D721Med (cell line): Measurements from ENCODE around the gene RGS7.
"Not testable (repeated sequence)": the region's sequence is repeated elsewhere in the genome, so short reads cannot be mapped to it uniquely, and the experiment has no call there.

Source experiments
- DNase-seq: peaks from one replicate; pipeline ENCODE4 v3.0.0; 2011; ENCODE audit warnings: low spot score; ENCODE audit not compliant: insufficient read length
- FAIRE-seq: peaks from 2 replicates; lab custom pipeline; 2011; peaks lifted over from hg19 to GRCh38; lab: Jason Lieb, UNC
- TF ChIP-seq, protein P1 (sequence below): IDR thresholded peaks from 2 replicates; pipeline ENCODE4 v1.5.1; 2012; ENCODE audit warnings: mild to moderate bottlenecking, control low read depth; ENCODE audit not compliant: insufficient read depth; ENCODE audit errors: missing control alignments

The RGS7 gene

DNA sequence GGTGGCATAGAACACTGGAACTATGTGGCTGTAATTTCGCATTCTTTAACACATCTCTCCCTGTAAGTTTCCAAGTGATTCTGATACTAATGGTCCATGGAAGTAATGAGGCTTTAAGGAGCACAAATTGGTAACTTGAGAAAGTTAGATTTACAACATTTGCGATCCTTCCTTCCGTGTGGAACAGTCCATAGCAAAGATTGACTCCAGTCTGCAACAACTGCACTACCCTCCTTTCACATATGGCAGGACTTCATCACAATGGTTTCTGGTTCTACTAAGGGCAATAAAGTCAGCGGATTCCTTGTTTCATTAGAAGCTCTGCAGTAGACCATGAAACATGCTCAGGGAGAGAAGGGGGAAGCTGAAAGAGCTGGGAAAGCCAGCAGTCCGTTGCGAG, 261.2 kb downstream of the RGS7 start:
- FAIRE-seq (peak; percentile 11), DNase-seq (no peak)
- TF ChIP-seq, protein P1, sequence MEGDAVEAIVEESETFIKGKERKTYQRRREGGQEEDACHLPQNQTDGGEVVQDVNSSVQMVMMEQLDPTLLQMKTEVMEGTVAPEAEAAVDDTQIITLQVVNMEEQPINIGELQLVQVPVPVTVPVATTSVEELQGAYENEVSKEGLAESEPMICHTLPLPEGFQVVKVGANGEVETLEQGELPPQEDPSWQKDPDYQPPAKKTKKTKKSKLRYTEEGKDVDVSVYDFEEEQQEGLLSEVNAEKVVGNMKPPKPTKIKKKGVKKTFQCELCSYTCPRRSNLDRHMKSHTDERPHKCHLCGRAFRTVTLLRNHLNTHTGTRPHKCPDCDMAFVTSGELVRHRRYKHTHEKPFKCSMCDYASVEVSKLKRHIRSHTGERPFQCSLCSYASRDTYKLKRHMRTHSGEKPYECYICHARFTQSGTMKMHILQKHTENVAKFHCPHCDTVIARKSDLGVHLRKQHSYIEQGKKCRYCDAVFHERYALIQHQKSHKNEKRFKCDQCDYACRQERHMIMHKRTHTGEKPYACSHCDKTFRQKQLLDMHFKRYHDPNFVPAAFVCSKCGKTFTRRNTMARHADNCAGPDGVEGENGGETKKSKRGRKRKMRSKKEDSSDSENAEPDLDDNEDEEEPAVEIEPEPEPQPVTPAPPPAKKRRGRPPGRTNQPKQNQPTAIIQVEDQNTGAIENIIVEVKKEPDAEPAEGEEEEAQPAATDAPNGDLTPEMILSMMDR: no peak

DNA sequence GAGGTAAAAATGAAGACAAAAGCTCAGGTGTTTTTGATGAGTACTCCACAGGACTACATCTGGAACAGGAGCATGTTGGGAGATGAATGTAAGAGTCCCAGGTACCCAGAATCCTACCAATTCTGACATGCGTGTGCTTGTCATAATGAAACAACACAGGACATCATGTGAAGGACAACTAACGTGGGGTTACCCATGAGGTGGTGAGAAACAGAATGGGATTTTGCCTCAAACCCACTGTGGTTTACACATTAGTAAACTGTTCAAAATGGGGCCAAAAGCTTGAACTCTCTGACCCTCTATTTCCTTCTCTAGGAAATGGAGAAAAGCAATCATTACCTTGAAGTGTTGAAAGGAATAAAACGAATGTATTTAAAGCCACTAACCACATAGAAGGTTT, 266.2 kb downstream of the RGS7 start:
- DNase-seq (no peak), FAIRE-seq (no peak)
- TF ChIP-seq, protein P1: no peak

DNA sequence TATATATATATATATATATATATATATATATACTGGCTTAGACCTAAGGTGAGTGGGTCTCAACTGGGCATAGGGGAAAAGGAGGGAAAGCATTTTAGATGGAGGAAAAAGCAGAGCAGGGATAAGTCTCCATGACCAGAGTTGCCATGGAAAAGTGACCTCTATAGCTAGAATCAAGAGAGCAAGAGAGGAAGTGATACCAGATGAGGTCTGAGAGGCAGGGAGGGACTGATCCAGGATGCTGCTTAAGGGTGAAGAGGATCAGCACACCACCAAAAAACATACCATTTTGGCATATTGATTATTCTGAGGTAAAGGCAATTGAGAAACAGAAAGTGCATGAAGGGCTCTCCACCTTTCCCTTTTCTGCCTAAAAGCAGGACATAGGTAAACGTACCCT, 267.9 kb downstream of the RGS7 start:
- DNase-seq: not testable (repeated sequence)
- peak; percentile 55 for FAIRE-seq

DNA sequence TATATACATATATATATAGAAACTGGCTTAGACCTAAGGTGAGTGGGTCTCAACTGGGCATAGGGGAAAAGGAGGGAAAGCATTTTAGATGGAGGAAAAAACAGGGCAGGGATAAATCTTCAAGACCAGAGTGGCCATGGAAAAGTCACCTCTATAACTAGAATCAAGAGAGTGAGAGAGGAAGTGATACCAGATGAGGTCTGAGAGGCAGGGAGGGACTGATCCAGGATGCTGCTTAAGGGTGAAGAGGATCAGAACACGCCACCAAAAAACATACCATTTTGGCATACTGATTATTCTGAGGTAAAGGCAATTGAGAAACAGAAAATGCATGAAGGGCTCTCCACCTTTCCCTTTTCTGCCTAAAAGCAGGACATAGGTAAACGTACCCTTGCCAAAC, 268.9 kb downstream of the RGS7 start:
- DNase-seq, FAIRE-seq: not testable (repeated sequence)

DNA sequence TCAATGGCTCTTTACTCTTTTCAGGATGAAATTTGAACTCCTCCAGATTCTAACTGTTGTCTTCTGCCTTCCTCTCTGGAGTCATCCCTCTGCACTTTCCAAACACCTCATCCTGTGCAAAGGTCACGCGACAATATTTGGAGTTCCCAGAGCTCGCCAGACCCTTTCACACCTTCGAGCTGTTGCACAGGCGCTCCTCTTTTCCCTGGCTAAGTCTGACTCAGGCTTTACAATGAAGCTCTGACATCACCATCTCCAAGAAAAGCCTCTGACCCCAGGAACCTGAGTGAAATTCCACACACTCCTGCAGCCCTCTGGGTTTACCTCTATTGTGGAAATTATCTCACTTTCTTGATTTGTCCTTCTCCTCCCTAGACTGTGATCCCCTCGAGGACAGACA, 270.3 kb downstream of the RGS7 start:
- TF ChIP-seq, protein P1: no peak
- no peak for DNase-seq
- FAIRE-seq: no peak

DNA sequence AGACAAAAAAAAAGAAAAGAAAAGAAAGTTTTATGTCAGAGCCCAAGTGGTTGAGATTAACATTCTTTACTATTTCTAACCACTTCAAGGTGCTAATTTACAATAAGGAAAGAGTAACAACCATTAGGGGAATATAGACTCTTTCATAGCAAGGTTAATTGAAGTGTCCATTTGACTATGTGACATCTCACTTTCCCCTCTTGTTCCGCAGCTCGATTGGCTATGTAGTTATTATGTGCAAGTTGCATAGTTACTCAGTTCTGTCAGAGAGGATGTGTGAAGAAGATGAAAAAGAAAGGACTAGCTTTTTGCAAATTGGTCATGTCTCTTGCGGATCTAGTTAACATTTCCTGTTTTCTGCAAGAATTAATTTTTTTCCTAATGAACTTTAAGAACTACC, 273.7 kb downstream of the RGS7 start:
- TF ChIP-seq, protein P1: no peak
- FAIRE-seq: no peak

DNA sequence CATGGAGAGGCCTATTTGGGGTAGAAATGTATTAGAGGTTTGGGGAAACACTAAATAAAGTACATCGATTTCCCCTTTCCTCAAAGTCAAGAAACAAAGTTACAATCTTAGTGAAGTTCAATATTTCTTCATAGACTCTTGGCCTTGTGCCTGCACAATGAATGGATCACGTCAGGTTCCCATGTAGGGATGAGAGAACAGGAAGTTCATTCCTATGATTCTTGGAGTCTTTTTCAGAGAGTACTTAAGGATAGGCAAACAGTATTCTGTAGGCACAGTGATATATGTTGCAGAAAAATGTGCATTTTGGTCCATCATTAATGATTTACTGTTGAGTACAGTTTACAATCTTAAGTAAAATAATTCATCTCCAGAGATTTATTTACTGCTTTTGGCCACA, 275.5 kb downstream of the RGS7 start:
- DNase-seq (no peak), FAIRE-seq (no peak)
- TF ChIP-seq, protein P1: no peak

More for the DNA sequence above, 273.7 kb downstream of the RGS7 start:
- DNase-seq: no peak

DNA sequence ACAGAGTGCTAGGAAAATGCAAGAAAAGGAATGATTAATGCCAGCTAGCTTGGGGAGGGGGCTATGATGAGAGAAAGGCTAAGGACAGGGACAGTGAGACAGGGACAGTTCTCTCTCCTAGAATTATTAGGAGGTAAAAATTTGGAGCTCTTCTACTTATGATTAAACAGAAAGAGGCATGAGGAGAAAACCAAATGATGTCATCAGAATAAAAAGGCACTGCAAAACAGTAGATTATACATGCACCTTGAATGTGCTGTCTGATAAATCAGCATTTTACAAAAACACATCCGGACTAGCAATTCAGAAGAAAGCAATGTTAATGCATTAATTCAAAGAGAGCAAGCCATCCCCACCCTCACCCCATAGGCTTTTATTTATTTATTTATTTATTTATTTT, 277.5 kb downstream of the RGS7 start:
- DNase-seq (no peak), FAIRE-seq (peak; percentile 11)
- TF ChIP-seq, protein P1: no peak
